Stimulated activated CD4-positive, alpha-beta T cell treated with anti-CD3 and anti-CD28 coated beads, Interleukin-15, amount 100 ng/mL, for 1 hour (primary cell): Measurements from ENCODE around the gene SSH3.
A peak's percentile ranks its signal among the peaks of the same experiment; 100 is the strongest.

Experiments used
- DNase-seq, 2 donors: peaks; one replicate each; pipeline ENCODE4 v3.0.0-alpha.2; 2020; ENCODE audit warnings: low read depth in 1 of 2, low spot score in 1 of 2

SSH3 gene

DNA sequence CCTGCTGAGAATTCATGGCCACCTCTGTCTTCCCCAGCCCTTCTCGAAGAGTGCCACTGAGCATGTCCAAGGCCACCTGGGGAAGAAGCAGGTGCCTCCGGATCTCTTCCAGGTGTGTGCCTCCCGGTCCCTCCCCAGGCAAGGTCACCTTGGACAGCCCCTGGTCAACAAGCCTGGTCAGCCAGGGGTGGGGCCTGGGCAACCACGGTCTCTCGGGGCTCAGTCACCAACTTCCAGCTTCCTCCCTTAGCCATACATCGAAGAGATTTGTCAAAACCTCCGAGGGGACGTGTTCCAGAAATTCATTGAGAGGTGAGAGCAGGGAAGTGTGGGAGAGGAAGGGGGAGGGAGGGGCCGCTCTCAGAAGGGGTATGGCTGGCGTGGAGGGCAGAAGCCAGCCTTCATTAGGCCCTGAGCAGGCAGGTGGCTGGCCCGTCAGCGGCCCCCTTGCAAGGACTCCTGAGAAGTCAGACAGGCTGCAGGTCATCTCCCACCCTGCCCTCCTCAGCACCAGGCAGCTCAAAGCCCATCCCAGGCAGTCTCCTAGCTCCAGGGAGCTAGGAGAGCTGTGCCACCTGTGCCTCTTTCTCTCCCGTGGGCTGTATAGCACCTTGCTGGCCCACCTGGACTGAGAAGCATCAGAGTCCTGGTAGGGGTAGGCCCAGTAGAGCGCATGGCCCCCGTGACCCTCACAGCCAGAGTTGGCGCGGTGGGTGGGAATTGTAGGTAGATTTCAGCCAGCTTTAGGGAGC lies 23.6 kb upstream of the SSH3 start:
- no peak for DNase-seq

DNA sequence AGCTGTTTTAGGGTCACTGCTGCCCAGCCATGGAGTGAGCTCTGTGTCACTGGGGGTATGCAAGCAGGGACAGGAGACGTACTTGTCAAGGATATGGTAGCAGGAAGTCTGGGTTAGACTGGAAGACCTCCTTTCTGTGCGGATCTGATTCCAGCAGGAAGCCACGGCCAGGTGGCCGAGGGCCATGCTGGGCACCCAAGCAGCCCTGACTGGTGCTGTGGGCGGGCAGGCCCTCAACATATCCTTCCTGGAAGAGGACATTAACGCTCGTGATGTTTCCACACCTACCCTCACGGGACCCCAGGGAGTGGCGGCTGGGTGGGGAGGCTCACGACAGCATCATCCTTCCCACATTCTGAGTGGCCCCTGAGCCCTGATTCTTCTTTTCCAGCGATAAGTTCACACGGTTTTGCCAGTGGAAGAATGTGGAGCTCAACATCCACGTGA lies 23.0 kb upstream of the SSH3 start:
- DNase-seq: no peak

DNA sequence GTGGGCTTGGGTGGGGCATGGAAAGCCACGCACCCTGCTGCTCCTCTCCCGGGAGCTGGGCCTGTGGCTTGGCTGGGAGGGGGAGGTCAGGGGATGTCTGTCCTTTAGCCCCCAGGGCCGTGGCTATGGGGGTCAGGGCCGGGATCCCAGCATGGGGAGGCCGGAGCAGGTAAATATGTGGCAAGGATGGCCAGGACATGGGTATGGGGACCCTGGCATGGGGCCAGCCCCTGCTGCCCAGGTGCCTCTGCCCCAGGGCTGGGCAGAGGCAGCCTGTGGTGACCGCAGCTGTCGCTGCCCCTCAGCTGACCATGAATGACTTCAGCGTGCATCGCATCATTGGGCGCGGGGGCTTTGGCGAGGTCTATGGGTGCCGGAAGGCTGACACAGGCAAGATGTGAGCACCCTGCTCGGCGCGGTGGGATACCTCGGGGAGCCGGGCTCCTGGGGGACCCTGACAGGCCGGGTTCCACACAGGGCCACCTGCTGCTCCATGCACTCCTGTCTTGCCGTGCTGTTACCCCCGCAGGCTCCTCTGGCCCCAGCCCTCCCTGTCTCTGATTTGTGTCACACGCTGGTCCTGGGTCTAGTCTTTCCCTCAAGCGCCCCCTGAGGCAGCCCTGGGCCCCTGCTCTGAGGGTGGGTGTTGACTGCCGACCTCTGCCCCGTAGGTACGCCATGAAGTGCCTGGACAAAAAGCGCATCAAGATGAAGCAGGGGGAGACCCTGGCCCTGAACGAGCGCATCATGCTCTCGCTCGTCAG lies 22.4 kb upstream of the SSH3 start:
- DNase-seq: no peak

DNA sequence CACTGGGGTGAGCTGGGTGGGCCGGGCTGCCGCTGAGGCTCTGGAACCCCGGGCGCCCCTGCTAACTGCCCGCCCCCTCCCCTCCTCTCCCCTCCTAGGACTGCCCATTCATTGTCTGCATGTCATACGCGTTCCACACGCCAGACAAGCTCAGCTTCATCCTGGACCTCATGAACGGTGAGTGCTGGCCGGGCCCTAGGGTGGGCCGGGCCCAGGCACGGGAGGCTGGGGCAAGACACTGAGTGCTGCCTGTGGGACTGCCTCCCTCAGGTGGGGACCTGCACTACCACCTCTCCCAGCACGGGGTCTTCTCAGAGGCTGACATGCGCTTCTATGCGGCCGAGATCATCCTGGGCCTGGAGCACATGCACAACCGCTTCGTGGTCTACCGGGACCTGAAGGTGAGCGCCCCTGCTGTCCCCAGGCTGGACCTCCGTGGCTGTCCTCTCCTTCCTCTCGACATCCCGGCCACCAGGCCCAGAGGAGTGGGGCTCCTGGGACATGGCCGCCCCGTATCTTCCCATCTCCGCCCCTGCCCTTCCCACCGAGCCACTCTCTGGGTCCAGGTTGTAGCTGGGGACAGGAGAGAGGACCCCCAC lies 21.7 kb upstream of the SSH3 start:
- no peak for DNase-seq

DNA sequence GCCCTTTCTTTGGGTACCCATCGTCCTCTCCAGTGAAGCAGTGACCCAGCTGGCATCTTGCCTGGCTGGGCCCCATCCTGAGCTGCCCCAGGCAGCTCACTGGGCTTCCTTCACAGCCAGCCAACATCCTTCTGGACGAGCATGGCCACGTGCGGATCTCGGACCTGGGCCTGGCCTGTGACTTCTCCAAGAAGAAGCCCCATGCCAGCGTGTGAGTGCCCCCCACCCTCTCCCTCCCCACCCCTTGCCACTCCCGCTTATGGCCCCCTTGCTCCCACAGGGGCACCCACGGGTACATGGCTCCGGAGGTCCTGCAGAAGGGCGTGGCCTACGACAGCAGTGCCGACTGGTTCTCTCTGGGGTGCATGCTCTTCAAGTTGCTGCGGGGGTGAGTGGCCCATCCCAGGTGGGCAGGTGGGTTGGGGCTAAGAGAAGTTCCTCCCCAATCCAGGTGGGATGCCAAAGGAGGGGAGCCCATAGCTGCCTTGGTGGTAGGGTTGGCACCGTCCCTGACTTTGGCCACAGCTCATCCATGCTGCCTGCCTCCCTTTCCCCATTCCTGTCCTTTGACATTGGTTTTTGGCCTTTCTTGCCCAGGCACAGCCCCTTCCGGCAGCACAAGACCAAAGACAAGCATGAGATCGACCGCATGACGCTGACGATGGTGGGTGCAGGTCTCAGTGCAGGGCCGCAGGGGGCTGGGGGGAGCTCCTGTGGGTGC lies 21.0 kb upstream of the SSH3 start:
- no peak for DNase-seq

DNA sequence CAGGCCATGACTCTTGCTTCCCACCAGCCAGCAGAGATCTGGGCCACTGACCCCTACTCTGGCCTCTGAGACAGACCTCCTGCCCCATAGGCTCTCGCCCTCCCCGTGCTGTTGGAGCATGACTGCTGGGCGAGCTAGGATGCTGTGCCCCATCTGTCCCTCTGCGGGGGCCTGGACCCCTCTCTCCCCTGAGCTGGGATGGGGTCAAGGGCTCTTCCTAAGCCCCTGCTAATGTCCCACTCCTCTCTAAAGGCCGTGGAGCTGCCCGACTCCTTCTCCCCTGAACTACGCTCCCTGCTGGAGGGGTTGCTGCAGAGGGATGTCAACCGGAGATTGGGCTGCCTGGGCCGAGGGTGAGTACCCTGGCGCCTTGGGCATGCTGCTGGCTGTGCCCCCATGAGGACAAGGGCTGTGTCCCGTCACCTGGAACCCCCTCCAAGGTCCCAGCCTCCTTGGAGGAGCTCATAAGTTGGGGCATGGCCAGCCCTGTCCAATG lies 20.4 kb upstream of the SSH3 start:
- no peak for DNase-seq

DNA sequence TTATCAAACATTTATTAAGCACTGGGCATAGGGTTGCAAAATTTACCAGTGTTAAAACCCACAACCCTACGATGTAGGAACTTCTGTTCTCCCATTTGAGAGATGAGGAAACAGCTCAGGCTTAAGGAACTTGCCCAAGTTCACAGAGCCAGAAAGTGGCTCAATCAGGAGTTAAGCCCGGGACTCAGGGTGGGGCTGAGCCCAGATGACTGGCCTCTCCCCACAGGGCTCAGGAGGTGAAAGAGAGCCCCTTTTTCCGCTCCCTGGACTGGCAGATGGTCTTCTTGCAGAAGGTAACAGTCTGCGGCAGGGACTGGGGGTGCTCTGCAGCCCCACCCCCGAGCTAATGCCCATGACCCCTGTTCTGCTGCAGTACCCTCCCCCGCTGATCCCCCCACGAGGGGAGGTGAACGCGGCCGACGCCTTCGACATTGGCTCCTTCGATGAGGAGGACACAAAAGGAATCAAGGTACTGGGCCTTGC lies 19.8 kb upstream of the SSH3 start:
- DNase-seq: no peak

DNA sequence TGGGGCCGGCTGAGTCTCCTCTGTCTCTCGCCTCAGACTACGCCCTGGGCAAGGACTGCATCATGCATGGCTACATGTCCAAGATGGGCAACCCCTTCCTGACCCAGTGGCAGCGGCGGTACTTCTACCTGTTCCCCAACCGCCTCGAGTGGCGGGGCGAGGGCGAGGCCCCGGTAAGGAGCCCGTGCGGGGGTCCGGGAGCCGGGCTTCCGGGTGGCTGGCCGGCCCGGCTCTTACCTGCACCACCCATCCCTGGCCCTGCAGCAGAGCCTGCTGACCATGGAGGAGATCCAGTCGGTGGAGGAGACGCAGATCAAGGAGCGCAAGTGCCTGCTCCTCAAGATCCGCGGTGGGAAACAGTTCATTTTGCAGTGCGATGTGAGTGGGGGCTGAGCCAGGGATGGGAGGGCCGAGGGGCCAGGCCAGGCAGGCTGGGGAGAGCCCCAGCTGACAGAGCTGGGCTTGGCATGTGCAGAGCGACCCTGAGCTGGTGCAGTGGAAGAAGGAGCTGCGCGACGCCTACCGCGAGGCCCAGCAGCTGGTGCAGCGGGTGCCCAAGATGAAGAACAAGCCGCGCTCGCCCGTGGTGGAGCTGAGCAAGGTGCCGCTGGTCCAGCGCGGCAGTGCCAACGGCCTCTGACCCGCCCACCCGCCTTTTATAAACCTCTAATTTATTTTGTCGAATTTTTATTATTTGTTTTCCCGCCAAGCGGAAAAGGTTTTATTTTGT lies 18.4 kb upstream of the SSH3 start:
- no peak for DNase-seq

DNA sequence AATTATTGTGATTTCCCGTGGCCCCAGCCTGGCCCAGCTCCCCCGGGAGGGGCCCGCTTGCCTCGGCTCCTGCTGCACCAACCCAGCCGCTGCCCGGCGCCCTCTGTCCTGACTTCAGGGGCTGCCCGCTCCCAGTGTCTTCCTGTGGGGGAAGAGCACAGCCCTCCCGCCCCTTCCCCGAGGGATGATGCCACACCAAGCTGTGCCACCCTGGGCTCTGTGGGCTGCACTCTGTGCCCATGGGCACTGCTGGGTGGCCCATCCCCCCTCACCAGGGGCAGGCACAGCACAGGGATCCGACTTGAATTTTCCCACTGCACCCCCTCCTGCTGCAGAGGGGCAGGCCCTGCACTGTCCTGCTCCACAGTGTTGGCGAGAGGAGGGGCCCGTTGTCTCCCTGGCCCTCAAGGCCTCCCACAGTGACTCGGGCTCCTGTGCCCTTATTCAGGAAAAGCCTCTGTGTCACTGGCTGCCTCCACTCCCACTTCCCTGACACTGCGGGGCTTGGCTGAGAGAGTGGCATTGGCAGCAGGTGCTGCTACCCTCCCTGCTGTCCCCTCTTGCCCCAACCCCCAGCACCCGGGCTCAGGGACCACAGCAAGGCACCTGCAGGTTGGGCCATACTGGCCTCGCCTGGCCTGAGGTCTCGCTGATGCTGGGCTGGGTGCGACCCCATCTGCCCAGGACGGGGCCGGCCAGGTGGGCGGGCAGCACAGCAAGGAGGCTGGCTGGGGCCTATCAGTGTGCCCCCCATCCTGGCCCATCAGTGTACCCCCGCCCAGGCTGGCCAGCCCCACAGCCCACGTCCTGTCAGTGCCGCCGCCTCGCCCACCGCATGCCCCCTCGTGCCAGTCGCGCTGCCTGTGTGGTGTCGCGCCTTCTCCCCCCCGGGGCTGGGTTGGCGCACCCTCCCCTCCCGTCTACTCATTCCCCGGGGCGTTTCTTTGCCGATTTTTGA lies 17.5 kb upstream of the SSH3 start:
- no peak for DNase-seq

DNA sequence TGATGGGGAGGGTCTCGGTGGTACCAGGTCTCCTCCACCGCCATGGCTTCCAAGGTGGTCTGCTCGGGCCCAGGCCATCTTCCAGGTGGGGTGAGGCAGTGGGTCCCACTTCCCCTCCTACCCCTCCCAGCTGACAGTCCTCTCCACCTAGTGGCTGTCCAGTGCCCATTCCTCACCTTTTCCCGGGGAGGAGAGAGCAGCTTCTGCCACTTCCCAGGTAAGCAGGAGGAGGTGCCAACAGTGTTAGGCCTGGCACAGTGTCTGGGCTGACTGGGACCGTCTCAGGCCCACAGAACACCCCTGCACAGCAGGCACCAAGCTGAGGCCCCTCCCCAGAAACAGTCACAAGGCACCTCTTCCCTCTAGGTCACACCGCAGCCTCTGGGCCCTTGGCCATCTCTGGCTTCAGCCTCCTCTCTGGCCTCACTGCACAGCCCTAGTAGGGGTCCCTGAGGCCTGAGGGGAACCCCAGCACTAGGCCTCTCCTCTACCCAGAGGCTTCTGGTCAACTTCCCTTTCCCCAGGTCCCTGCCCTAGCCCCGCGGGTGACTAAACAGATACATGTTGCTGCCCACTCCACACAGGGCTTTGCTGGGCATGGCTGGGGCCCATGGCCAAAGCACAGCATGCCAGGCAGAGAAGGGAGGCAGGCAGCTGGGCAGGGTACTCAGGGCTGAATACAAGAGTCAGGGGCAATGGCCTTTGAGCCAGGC lies 16.6 kb upstream of the SSH3 start:
- no peak for DNase-seq

DNA sequence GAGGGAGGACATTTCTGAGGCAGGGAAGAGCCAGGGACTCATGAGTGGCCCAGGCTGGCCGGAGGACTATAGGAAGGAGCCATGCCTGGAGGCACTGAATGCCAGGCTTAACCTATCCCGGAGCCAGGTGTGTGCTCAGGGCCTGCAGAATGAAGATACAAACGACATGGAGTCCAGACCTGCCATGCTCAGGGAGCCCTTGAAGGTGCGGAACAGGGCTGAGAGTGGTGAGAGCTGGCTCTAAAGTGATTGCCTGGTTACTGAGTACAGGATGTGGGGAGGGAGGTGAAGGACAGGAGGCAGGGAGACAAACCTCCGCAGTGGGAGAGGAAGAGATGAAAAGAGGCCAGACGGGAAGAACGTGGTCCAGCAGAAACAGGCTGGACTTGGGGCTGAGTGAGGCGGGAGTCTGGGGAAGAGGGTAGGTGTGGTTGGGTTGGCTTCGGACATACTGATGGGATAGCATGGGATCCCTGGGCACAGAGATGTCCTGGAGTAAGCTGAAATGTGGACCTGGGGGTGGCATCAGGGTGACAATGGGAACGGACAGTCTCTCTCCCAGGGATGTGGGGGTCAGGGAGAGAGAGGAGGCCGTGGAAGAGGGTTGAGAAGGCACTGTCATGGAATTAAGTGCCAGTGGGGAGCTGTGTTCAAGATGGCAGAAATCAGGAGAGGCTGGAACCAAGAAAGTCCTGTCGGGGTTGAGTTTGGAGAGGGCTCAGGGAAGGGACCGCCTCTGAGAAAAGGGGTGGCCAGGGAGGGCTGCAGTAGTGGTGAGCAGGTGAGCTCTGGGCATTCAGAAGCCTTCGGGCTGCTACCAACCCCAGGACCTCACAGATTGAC lies 15.8 kb upstream of the SSH3 start:
- DNase-seq: no peak

DNA sequence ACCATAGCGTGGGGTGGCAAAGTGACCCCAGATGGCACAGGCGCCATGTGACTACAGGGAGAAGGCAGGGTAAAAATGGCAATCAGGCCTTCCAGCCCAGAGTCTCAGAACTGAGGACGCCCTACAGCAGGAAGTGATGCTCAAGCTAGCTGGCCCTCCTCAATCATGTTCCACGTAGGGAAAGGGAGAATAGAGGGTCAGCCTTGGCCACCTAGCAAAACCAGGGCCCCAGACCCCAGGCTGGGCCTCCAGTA lies 15.2 kb upstream of the SSH3 start:
- no peak for DNase-seq

DNA sequence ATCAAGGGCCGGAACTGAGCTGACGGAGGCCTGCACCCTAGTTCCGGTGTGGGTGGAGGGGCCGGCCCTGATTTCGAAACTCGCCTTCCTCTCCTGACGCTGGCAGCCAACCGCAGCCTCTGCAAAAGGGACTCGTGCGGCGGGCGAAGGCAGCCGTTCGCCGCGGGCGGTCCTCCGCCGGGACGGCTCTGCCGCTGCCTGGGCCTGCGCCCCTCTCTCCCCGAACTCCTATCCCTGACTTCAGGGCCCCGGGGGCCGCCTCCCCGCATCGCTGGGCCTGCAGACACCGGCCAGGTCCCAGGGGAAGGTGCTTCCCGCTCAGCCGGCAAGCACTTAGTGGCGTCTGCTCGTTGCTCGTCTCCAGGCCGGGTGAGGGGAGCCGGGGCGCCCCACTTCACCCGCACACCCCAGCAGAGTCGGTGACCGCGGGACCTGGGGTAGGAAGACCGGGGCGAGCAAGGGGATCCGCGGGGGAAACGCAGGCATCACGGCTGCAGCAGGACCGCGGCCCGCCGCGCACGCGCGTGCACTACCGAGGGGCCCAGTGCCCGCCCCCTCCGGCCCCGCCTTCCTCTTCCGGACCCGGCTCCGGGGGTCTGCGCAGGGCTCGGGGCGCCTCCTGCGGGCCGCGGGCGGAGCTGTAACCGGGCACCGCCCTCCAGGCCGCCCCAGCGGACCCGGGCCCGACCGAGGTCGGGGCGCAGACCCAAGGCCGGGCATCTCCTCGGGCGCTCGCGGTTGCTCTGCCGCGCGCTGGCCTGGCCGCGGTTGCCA lies 14.7 kb upstream of the SSH3 start:
- peak; percentile 79 to 84 for DNase-seq

DNA sequence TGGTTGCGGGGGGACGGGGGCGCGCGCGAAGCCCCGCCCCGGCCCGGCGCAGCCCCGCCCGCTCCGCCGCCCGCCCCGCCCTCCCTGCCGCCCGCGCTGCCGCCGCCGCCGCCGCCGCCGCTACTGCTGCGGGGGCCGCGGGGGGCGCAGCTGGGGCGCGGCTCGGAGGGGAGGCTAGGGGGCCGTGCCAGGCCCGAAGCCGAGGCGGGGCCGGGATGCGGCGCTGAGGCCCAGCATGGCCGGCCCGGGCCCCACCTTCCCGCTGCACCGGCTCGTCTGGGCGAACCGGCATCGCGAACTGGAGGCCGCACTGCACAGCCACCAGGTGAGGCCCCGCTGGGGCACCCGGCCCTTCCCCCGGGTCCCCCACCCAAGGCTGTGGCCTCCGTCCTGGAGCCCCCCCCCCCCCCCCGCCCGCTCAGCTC lies 14.1 kb upstream of the SSH3 start, which contains the start of gene ANKRD13D:
ANKRD13D (plus strand) TSS at position 78 of the 425 bp plus-strand sequence; CDS start at position 236, 158 bp downstream.
- DNase-seq: no peak

DNA sequence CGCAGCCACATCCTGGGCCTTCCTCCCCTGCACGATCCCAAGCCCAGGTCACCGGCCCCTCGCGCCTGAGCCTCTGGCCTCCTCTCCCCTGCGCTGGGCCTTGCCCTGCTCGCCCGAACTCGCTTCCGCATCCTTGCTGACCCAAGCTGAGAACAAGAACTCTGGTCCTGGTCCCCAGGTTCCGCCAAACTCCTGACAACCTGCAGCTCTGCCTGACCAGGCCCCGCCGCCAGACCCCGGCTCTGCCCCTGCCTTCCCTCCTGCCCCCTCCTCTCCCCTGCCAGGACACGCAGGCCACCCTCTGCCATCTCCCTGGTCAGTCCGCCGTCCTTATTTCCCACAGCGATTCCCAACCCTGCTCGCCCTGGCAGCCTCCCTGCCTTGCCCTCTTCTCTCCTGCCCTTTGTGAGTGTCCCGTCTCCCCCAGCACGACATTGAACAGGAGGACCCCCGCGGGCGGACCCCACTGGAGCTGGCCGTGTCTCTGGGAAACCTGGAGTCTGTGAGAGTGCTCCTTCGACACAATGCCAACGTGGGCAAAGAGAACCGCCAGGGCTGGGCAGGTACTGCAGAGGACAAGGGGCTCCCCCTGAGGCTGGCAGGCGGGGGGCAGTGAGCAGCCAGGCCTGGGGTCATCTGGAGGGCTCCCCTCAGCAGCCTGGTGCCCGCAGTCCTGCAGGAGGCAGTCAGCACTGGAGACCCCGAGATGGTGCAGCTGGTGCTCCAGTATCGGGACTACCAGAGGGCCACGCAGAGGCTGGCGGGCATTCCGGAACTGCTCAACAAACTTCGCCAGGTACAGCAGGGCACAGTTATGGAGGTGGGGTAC lies 13.5 kb upstream of the SSH3 start:
- no peak for DNase-seq

DNA sequence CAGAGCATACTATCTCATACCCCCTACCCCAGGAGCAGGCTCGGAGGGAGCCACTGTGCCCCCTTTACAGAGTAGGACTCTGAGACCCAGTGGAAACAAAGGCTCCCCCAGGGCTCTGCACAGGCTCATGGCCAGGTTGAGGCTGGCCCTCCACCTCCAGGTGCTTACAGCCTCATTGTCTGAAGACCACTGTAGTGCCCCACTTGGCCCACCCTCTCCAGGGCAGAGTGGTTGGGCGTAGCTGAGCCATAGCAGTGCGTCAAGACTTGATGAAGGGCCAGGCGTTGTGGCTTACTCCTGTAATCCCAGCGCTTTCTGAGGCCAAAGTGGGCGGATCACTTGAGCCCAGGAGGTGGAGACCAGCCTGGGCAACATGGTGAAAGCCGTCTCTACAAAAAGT lies 12.5 kb upstream of the SSH3 start:
- DNase-seq: no peak
